Mesodermal cell (in vitro differentiated cells): ENCODE measurements around the gene COPZ1.

Experiments used
- H3K27ac ChIP-seq: 2 replicates; pipeline ENCODE4 v1.7.0; 2013; ENCODE audit warnings: mild to moderate bottlenecking, low read depth, low read length, moderate library complexity; ENCODE audit not compliant: severe bottlenecking
- H3K36me3 ChIP-seq: 2 replicates; pipeline ENCODE4 v1.7.1; 2013; ENCODE audit warnings: mild to moderate bottlenecking, low read length, moderate library complexity; ENCODE audit not compliant: control insufficient read depth, insufficient read depth
- H3K4me1 ChIP-seq: one replicate; pipeline ENCODE4 v1.7.1; 2013; ENCODE audit warnings: mild to moderate bottlenecking, low read length; ENCODE audit not compliant: insufficient read depth, control insufficient read depth, poor library complexity, severe bottlenecking
- H3K4me3 ChIP-seq: 2 replicates; pipeline ENCODE4 v1.7.0; 2013; ENCODE audit warnings: low read length, control low read depth, mild to moderate bottlenecking; ENCODE audit not compliant: insufficient read depth, poor library complexity, severe bottlenecking; ENCODE audit errors: extremely low read depth
- H3K9me3 ChIP-seq: 2 replicates; pipeline ENCODE4 v1.7.1; 2013; ENCODE audit warnings: mild to moderate bottlenecking, low read length, moderate library complexity; ENCODE audit not compliant: control insufficient read depth
- WGBS, 2 experiments: methylation state at CpG; one replicate each; pipeline ENCODE4 v1.1.5; 2013; ENCODE audit warnings: missing lambda C conversion rate in 2 of 2; ENCODE audit not compliant: insufficient coverage in 2 of 2; 5-methylcytosine and 5-hydroxymethylcytosine counted together

The COPZ1 gene

DNA sequence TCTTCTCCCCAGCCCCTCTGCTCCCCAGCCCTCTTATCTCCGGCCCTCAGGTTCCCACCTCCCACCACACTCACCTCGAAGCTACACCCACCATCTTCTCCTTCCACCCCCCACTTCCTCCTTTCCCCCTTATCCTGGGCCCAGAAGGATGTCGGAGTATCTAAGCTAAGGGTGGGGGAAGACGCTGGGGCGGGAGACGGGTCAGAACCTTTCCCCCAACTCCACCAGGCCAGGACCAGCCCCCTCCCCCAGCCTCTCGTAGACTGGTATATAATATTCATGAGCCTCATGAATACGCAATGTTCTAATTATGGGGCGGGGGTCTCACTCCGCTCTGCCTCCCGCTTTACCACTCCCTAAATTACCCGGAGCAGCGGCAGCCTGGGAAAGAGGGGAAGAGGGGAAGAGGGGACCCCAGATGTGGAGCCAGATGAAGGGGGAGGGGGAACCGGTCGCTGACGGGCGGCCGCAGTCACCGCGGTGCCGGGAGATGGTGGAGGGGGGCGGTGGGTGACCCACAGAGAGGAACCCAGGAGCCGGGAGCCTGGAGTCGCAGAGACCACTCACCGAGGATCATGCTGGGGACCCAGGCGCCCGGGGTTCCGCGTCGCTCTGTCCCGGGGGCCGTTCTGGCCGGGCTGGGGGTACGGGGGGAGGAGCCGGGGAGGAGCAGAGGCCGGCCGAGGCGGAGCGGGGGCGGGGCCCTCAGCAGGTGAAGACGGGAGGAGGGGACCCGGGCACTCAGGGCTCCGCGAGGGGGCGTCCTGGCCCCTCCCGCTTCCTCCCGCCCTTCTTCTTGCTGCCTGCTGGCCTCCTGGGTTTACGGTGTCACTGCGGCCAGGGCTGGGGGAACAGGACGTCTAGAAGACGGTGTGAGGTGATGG lies 66.0 kb downstream of the COPZ1 start:
- H3K36me3 ChIP-seq = peaks cover 33% of the 10 kb centered on the region
- WGBS, 2 experiments = 0% methylated on average over 15 to 23 of the region's 51 CpGs
- peaks cover 44% of the 10 kb centered on the region for H3K4me1 ChIP-seq
- H3K9me3 ChIP-seq = no peaks in the 10 kb centered on the region
- H3K4me3 ChIP-seq = peak overlapping the region; percentile 48
- H3K27ac ChIP-seq = peak overlapping the region; percentile 66

DNA sequence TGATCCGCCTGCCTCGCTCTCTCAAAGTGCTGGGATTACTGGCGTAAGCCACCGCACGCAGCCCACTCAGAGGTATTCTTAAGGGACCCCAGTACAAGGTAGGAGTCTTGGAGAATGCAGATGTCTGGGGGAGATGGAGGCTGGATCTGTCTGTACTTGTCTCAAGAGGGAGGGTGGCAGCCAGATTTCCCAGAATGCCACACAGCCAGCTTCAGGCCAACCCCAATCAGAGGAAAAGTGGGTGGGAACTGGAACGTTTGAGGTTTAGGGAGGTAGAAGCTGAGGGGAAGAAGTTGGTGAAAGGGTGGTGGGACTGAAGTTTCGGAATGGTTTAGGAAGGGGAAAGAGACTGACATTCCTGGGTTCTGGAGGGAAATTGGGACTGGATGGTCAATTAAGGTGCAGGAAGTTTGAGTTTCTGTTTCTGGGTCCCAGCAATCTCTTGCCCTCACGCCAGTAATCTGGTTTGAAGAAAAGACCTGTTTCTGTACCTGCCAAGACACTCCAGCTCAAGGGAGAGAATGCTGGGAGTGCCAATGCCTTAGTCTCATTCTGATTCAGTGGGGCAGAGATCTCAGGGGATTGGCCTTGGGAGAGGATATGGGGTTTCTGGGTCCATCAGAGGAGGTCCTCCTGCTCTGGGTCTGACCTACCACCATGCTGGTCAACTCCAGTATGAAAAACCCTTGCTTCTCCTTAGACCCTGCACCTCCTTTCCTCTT lies 67.7 kb downstream of the COPZ1 start:
- Histone ChIP-seq H3K4me3 (no peak overlapping the region), H3K27ac (no peak overlapping the region), H3K36me3 (peaks cover 50% of the 10 kb centered on the region), H3K9me3 (no peaks in the 10 kb centered on the region), H3K4me1 (peaks cover 29% of the 10 kb centered on the region)
- 92 to 94% methylated on average over 8 of the region's 8 CpGs for WGBS, 2 experiments

DNA sequence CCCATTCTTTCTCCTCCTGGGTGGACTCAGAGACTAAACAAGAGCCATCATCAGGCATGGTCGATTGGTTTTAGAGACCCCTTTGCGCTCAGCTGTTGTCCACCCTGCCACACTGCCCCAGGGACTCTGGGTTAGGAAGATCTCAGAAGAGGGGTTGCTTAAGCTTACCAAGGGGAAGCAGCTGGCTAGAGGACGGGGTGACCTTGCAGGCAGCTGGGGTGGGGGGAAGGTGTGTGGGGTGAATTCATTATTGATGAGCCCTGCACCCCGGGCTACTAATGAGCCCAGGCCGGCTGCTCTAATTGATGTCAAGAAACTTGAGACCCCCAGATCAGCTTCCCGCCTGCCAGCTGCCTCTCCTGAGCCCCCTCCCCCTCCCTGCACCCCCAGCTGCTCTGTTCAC lies 68.3 kb downstream of the COPZ1 start:
- Histone ChIP-seq H3K36me3 (peaks cover 56% of the 10 kb centered on the region), H3K9me3 (no peaks in the 10 kb centered on the region), H3K4me1 (peaks cover 24% of the 10 kb centered on the region), H3K4me3 (no peak overlapping the region), H3K27ac (no peak overlapping the region)
- 75 to 86% methylated on average over 3 to 6 of the region's 6 CpGs for WGBS, 2 experiments

GRCh38 chr12:54393743-54394142 lies 68.8 kb downstream of the COPZ1 start:
- H3K36me3 ChIP-seq = peaks cover 61% of the 10 kb centered on the region
- no peak overlapping the region for H3K4me3 ChIP-seq
- peak overlapping the region; percentile 32 for H3K27ac ChIP-seq
- H3K9me3 ChIP-seq = no peaks in the 10 kb centered on the region
- H3K4me1 ChIP-seq = peaks cover 19% of the 10 kb centered on the region
- 86 to 96% methylated on average over 2 of the region's 3 CpGs for WGBS, 2 experiments

DNA sequence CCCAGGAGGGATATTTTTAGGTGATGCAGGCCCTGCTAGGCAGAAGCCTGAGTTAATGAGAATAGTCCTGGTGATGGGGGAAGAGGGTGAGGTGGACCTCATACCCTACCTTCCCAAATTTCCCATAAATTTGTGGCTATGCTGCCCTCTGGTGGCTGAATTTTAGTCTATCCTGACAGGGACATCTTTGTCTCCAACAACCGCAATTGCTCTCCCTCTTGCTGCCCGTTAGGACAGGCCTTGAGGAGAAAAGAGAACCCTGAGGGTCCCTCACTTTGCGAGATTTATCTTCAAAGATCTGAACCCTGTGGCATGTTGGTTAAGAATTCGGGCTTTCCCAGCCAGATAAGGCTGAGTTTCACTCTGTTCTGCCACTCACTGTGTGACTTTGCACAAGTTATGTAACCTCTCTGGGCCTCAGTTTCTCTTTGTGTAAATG lies 69.4 kb downstream of the COPZ1 start:
- peaks cover 67% of the 10 kb centered on the region for H3K36me3 ChIP-seq
- 22 to 51% methylated on average over 1 to 3 of the region's 4 CpGs for WGBS, 2 experiments
- no peaks in the 10 kb centered on the region for H3K9me3 ChIP-seq
- H3K27ac ChIP-seq = no peak overlapping the region
- peaks cover 14% of the 10 kb centered on the region for H3K4me1 ChIP-seq
- no peak overlapping the region for H3K4me3 ChIP-seq

DNA sequence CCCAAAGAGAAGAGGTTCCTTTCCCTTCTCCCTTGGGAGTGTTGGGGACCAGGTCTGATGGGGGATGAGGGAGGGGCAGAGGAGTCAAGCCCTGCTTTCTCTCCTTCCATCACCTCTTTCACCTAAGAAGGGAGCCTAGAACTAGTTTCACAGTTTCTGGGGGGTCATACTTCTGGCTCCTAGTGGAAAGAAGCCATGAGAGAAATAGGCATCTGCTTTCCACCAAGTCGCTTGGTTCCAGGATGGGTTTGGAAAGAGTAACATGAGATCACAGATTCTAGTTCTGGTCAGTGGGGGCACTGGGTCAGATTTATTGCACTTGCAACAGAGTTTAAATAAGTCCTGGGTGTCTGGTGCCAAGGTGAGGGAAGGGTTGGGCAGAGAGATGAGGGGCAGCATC lies 70.1 kb downstream of the COPZ1 start:
- WGBS, 2 experiments = 86 to 100% methylated on average over 1 of the region's 1 CpG
- H3K27ac ChIP-seq = no peak overlapping the region

DNA sequence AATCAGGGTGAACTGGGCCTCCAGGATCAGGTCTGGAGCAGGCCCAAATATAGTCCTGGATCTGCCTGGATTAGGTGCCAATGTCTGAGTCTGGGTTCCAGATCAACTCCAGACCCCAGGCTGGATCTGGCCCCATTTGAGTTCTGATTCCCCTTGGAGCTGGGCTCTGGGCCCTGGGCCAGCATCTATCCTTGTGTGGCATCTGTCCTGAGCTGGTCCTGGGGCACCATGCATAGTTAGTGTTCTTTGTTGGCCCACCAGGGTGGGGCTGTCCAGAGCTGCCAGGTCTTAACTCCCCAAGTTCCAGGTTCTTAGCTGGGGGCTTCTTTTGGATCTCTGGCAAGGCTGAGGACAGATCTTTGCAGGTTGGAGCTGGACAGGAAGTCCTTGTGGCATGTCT lies 70.6 kb downstream of the COPZ1 start:
- Histone ChIP-seq H3K4me3 (no peak overlapping the region), H3K27ac (peak overlapping the region; percentile 16), H3K4me1 (peaks cover 2% of the 10 kb centered on the region), H3K36me3 (peaks cover 79% of the 10 kb centered on the region), H3K9me3 (no peaks in the 10 kb centered on the region)

More for the DNA sequence above, 70.1 kb downstream of the COPZ1 start:
- no peaks in the 10 kb centered on the region for H3K9me3 ChIP-seq
- H3K4me1 ChIP-seq = peaks cover 8% of the 10 kb centered on the region
- H3K36me3 ChIP-seq = peaks cover 74% of the 10 kb centered on the region
- H3K4me3 ChIP-seq = no peak overlapping the region

- Histone ChIP-seq H3K27ac (no peak overlapping the region), H3K9me3 (no peaks in the 10 kb centered on the region), H3K36me3 (peaks cover 96% of the 10 kb centered on the region), H3K4me1 (no peaks in the 10 kb centered on the region), H3K4me3 (no peak overlapping the region)
- WGBS, 2 experiments = 100% methylated on average over 1 of the region's 1 CpG
These were observed 72.2 kb downstream of the COPZ1 start for GRCh38 chr12:54397157-54397556.

DNA sequence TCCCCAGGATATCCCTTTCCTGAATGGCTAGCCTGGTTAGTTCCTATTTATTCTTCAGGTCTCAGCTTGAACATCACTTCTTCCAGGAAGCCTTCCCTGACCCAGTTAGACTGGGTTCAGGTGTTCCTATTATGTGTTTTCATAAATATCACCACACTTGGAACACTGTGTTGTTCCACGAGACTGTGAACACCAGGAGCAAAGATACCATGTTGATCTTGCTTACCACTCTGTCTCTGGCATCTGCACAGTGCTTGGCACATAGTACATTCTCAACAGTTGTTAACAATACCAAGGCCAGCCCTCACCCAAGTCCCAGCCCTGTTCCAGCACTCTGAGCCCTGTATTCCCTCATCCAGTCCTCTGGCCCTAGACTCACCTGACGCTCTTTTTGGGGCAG lies 73.3 kb downstream of the COPZ1 start:
- H3K27ac ChIP-seq = no peak overlapping the region
- WGBS, 2 experiments = 100% methylated on average over 1 to 2 of the region's 2 CpGs
- no peaks in the 10 kb centered on the region for H3K4me1 ChIP-seq
- no peak overlapping the region for H3K4me3 ChIP-seq
- peaks cover 98% of the 10 kb centered on the region for H3K36me3 ChIP-seq
- no peaks in the 10 kb centered on the region for H3K9me3 ChIP-seq

GRCh38 chr12:54398995-54399793 lies 74.3 kb downstream of the COPZ1 start:
- no peaks in the 10 kb centered on the region for H3K4me1 ChIP-seq
- no peak overlapping the region for H3K4me3 ChIP-seq
- H3K36me3 ChIP-seq = peaks cover 99% of the 10 kb centered on the region
- 75% methylated on average over 5 to 6 of the region's 8 CpGs for WGBS, 2 experiments
- no peaks in the 10 kb centered on the region for H3K9me3 ChIP-seq
- peak overlapping the region; percentile 53 for H3K27ac ChIP-seq
